Measurements from ENCODE around the gene LAMB1.

DNA sequence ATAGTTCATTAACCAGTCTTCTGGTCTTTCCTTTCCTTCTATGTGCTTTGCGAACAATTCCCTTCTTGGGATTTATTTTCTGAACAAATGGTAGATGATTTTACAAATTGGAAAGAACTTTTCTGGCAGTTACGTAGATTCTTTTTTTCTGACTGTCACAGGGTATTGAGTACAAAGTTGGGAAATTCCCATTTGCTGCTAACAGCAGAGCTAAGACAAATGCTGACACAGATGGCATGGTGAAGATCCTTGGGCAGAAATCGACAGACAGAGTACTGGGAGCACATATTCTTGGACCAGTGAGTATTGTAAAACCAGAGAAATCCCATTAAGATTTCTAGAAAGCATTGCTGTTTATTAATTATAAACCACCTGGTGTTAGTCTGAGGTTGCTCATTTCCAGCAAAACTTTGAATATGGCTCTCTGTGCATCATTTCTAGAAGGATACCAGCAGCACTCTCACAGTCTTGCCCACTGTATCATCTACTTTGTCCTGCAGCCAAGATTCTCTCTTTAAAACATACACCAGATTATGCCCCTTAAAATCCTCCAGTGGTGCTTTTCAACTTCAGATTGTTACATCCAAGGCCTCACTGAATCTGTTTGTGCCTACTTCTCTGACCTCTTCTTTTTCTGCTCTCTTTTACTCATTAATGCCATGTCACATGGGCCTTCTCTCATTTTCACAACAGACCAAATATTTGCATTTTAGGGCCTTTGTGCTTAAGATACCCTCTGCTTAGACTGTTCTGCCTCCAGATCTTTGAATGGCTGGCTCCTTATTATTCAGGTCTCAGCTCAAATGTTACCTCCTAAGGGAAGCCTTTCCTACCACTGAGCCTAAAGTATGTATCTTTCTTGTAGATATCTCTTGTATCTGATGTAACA lies 85.0 kb downstream of the LAMB1 start:
- TF ChIP-seq EP300 (IDR thresholded peaks at IDR 0.05), result no peak
- TF ChIP-seq, protein P1, sequence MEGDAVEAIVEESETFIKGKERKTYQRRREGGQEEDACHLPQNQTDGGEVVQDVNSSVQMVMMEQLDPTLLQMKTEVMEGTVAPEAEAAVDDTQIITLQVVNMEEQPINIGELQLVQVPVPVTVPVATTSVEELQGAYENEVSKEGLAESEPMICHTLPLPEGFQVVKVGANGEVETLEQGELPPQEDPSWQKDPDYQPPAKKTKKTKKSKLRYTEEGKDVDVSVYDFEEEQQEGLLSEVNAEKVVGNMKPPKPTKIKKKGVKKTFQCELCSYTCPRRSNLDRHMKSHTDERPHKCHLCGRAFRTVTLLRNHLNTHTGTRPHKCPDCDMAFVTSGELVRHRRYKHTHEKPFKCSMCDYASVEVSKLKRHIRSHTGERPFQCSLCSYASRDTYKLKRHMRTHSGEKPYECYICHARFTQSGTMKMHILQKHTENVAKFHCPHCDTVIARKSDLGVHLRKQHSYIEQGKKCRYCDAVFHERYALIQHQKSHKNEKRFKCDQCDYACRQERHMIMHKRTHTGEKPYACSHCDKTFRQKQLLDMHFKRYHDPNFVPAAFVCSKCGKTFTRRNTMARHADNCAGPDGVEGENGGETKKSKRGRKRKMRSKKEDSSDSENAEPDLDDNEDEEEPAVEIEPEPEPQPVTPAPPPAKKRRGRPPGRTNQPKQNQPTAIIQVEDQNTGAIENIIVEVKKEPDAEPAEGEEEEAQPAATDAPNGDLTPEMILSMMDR (IDR thresholded peaks at IDR 0.05), result no peak
- TF ChIP-seq POLR2A (IDR thresholded peaks at IDR 0.05), result no peak

All from suprapubic skin (tissue), 3 donors.